Liver (tissue), 9 donors: Measurements from ENCODE around the gene LMF1. TPM values are rescaled to one million over a fixed set of nuclear protein-coding genes. Genes with fewer than 3 reads are reported as not detected.

Experiments
- DNase-seq: peaks from one replicate; pipeline ENCODE4 v3.0.0-alpha.2; 2017; ENCODE audit warnings: low spot score
- H3K27ac ChIP-seq, 2 donors: one replicate each; pipeline ENCODE4 v1.7.0; 2013; ENCODE audit warnings: inconsistent platforms in 2 of 2, low read length in 2 of 2, control low read depth in 1 of 2, low read depth in 1 of 2, mild to moderate bottlenecking in 1 of 2
- H3K27me3 ChIP-seq, 4 donors: one replicate each; pipeline versions ENCODE4 v1.6.1 to v1.7.0; 2013; ENCODE audit warnings: low read length in 3 of 4, inconsistent platforms in 1 of 4, mild to moderate bottlenecking in 1 of 4, moderate library complexity in 1 of 4; ENCODE audit not compliant: control insufficient read depth in 4 of 4, insufficient read depth in 4 of 4
- H3K36me3 ChIP-seq, 4 donors: one replicate each; pipeline versions ENCODE4 v1.6.1 to v1.7.0; 2013; ENCODE audit warnings: low read length in 3 of 4, mild to moderate bottlenecking in 3 of 4, low read depth in 1 of 4, moderate library complexity in 1 of 4; ENCODE audit not compliant: control insufficient read depth in 4 of 4, insufficient read depth in 3 of 4
- H3K4me1 ChIP-seq, 4 donors: one replicate each; pipeline versions ENCODE4 v1.6.1 to v1.7.0; 2013; ENCODE audit warnings: low read length in 3 of 4, mild to moderate bottlenecking in 3 of 4, moderate library complexity in 1 of 4; ENCODE audit not compliant: control insufficient read depth in 4 of 4, insufficient read depth in 4 of 4
- H3K4me3 ChIP-seq, 3 donors: one replicate each; pipeline versions ENCODE4 v1.6.1 to v1.7.0; 2013; ENCODE audit warnings: low read length in 3 of 3, control low read depth in 1 of 3, low read depth in 1 of 3, mild to moderate bottlenecking in 1 of 3
- H3K9ac ChIP-seq, 2 donors: one replicate each; pipeline ENCODE4 v1.7.0; 2013; ENCODE audit warnings: low read length in 2 of 2, mild to moderate bottlenecking in 2 of 2, moderate library complexity in 2 of 2, control low read depth in 1 of 2, low read depth in 1 of 2
- H3K9me3 ChIP-seq, 4 donors: one replicate each; pipeline versions ENCODE4 v1.6.1 to v1.7.0; 2013; ENCODE audit warnings: low read length in 3 of 4; ENCODE audit not compliant: control insufficient read depth in 4 of 4
- EGR1 ChIP-seq, 2 donors: IDR thresholded peaks; 2 replicates each; pipeline ENCODE4 v1.6.1; 2016 to 2018; ENCODE audit warnings: antibody characterized with exemption in 2 of 2, low read depth in 2 of 2
- FOXA1 ChIP-seq: IDR thresholded peaks from 2 replicates; pipeline ENCODE4 v1.6.1; 2016; ENCODE audit warnings: antibody characterized with exemption
- FOXA2 ChIP-seq: IDR thresholded peaks from 2 replicates; pipeline ENCODE4 v1.6.1; 2016; ENCODE audit warnings: antibody characterized with exemption
- GABPA ChIP-seq, 2 donors: IDR thresholded peaks in 1 of 2; conservative IDR thresholded peaks in 1 of 2; 2 replicates each; pipeline ENCODE4 v1.6.1; 2016; ENCODE audit warnings: antibody characterized with exemption in 2 of 2, mild to moderate bottlenecking in 1 of 2, moderate library complexity in 1 of 2
- HNF4A ChIP-seq, 2 donors: conservative IDR thresholded peaks; 2 replicates each; pipeline ENCODE4 v1.6.1; 2016; ENCODE audit warnings: antibody characterized with exemption in 2 of 2, mild to moderate bottlenecking in 2 of 2
- HNF4G ChIP-seq: IDR thresholded peaks from 2 replicates; pipeline ENCODE4 v1.6.1; 2016; ENCODE audit warnings: antibody characterized with exemption
- JUND ChIP-seq, 2 donors: IDR thresholded peaks; 2 replicates each; pipeline ENCODE4 v1.6.1; 2016; ENCODE audit warnings: antibody characterized with exemption in 2 of 2
- MAX ChIP-seq: IDR thresholded peaks from 2 replicates; pipeline ENCODE4 v1.6.1; 2016; ENCODE audit warnings: antibody characterized with exemption
- NR2F2 ChIP-seq: IDR thresholded peaks from 2 replicates; pipeline ENCODE4 v1.6.1; 2016; ENCODE audit warnings: antibody characterized with exemption
- RAD21 ChIP-seq, 2 donors: IDR thresholded peaks; 2 replicates each; pipeline ENCODE4 v1.6.1; 2016; ENCODE audit warnings: antibody characterized with exemption in 2 of 2, mild to moderate bottlenecking in 2 of 2
- SP1 ChIP-seq: IDR thresholded peaks from 2 replicates; pipeline ENCODE4 v1.6.1; 2018; ENCODE audit warnings: antibody characterized with exemption, mild to moderate bottlenecking
- TAF1 ChIP-seq: conservative IDR thresholded peaks from 2 replicates; pipeline ENCODE4 v1.6.1; 2016; ENCODE audit warnings: antibody characterized with exemption, mild to moderate bottlenecking
- YY1 ChIP-seq: IDR thresholded peaks from 2 replicates; pipeline ENCODE4 v1.6.1; 2016; ENCODE audit warnings: antibody characterized with exemption, mild to moderate bottlenecking
- ZBTB33 ChIP-seq: IDR thresholded peaks from 2 replicates; pipeline ENCODE4 v1.6.1; 2016; ENCODE audit warnings: antibody characterized with exemption
- WGBS: extraction: QIAGEN DNeasy Blood & Tissue Kit; methylation state at CpG from one replicate; pipeline ENCODE4 v1.1.7; 2013; 5-methylcytosine and 5-hydroxymethylcytosine counted together
- polyA plus RNA-seq, 2 donors: library from polyadenylated mRNA; stranded (reverse) in 1 of 2; unstranded in 1 of 2; fragments of 200-250 nt in 1 of 2; fragments of >200 nt in 1 of 2; fragmentation: Nextera tagmentation in 1 of 2; extraction: Ambion mirVana in 1 of 2; gene quantifications; one replicate each; pipeline versions ENCODE4 v1.2.1 to v1.2.3, GENCODE V29; 2013 to 2015
- total RNA-seq, 2 donors: library from RNA; depleted of rRNA; stranded (reverse); fragments of >200 nt; gene quantifications; one replicate each; pipeline ENCODE4 v1.2.3, GENCODE V29; 2014
- TF ChIP-seq, protein P1 (sequence below): IDR thresholded peaks from 2 replicates; pipeline ENCODE4 v1.6.1; 2016; ENCODE audit warnings: antibody characterized with exemption, mild to moderate bottlenecking
- TF ChIP-seq, protein P2 (sequence below): IDR thresholded peaks from 2 replicates; pipeline ENCODE4 v1.6.1; 2016; ENCODE audit warnings: antibody characterized with exemption
- TF ChIP-seq, protein P3 (sequence below): fragments of 150-350 bp; IDR thresholded peaks from 2 replicates; pipeline ENCODE4 v1.5.1; 2017; ENCODE audit warnings: improper control_type of control experiment, low read depth, low read length; ENCODE audit not compliant: missing input control
- donor health status: healthy.
- donor health status: healthy.
- donor health status: healthy.
- donor health status: healthy.
- donor health status: healthy.

Gene LMF1
- total and polyA plus RNA-seq, 4 donors, result 8.8 to 24.3 (median 12.6) TPM

DNA sequence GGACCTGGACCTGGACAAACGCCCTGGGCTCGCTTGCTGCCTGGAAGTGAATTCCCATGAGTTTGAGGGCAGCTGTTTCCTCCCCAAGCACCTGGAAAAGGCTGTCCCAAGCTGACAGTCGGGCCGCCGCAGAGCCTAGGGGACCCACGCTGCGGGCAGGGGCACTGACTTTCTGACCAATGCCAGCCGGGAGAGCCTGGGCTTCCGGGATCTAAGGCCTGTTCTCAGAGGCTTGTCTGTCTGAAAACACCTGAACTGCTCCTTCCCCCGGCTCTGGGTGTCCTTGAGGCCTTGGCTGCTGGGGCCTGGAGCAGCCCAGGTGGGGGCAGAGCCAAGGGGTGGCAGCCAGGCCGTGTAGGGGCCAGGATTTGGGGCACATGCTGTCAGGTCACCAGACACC lies 72.6 kb downstream of the LMF1 start (continued):
- TF ChIP-seq YY1, result no peak

DNA sequence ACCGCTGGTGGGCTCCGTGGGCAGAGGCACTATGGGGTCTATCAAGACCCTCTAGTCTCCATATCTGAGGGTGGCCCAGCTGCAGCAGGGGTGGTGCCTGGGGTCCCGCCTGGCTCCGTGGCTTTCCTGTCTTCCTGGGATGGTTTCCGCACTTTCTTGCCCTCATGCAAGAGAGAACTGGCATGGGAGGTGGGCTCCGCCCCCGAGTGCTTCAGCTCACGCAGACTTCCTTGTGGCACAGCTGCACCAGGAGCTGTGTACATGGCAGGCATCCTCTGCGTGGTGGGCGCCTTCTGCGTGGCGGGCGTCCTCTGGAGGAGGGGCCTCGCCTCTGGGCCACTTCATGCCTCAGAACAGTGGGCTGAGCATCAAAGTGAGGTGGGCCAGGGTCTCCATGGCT lies 73.1 kb downstream of the LMF1 start:
- no peak for DNase-seq
- Histone ChIP-seq H3K9ac (no peak overlapping the region), H3K4me3 (no peak overlapping the region), H3K27ac (no peak overlapping the region), H3K27me3 (no peaks in the 10 kb centered on the region), H3K9me3 (no peaks in the 10 kb centered on the region), H3K4me1 (no peaks in the 10 kb centered on the region), H3K36me3 (no peaks in the 10 kb centered on the region)
- 90% methylated on average over 14 of the region's 14 CpGs for WGBS
- TF ChIP-seq TAF1 (no peak), EGR1 (IDR thresholded peaks at IDR 0.05; ENCODE audit: low read depth in 2 of 2) (no peak), MAX (no peak), ZBTB33 (no peak), RAD21 (IDR thresholded peaks at IDR 0.05) (no peak), JUND (IDR thresholded peaks at IDR 0.05) (no peak), GABPA (IDR thresholded peaks at IDR 0.05 in 1 of 2, conservative IDR thresholded peaks at IDR 0.05 in 1 of 2) (no peak), HNF4A (conservative IDR thresholded peaks at IDR 0.05) (no peak)
- TF ChIP-seq, protein P1, sequence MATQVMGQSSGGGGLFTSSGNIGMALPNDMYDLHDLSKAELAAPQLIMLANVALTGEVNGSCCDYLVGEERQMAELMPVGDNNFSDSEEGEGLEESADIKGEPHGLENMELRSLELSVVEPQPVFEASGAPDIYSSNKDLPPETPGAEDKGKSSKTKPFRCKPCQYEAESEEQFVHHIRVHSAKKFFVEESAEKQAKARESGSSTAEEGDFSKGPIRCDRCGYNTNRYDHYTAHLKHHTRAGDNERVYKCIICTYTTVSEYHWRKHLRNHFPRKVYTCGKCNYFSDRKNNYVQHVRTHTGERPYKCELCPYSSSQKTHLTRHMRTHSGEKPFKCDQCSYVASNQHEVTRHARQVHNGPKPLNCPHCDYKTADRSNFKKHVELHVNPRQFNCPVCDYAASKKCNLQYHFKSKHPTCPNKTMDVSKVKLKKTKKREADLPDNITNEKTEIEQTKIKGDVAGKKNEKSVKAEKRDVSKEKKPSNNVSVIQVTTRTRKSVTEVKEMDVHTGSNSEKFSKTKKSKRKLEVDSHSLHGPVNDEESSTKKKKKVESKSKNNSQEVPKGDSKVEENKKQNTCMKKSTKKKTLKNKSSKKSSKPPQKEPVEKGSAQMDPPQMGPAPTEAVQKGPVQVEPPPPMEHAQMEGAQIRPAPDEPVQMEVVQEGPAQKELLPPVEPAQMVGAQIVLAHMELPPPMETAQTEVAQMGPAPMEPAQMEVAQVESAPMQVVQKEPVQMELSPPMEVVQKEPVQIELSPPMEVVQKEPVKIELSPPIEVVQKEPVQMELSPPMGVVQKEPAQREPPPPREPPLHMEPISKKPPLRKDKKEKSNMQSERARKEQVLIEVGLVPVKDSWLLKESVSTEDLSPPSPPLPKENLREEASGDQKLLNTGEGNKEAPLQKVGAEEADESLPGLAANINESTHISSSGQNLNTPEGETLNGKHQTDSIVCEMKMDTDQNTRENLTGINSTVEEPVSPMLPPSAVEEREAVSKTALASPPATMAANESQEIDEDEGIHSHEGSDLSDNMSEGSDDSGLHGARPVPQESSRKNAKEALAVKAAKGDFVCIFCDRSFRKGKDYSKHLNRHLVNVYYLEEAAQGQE, result no peak

GRCh38 chr16:897200-897543 lies 73.6 kb downstream of the LMF1 start:
- Histone ChIP-seq H3K4me1 (no peaks in the 10 kb centered on the region), H3K4me3 (no peak overlapping the region), H3K27me3 (no peaks in the 10 kb centered on the region), H3K9me3 (no peaks in the 10 kb centered on the region), H3K9ac (no peak overlapping the region), H3K27ac (no peak overlapping the region), H3K36me3 (peaks cover 0 to under 1% (median 0%) of the 10 kb centered on the region in 4 donors)
- WGBS, result 92% methylated on average over 18 of the region's 18 CpGs
- DNase-seq, result no peak
- TF ChIP-seq FOXA2 (no peak), SP1 (no peak), EGR1 (IDR thresholded peaks at IDR 0.05; ENCODE audit: low read depth in 2 of 2) (no peak), JUND (IDR thresholded peaks at IDR 0.05) (no peak), HNF4A (conservative IDR thresholded peaks at IDR 0.05) (no peak), MAX (no peak), GABPA (IDR thresholded peaks at IDR 0.05 in 1 of 2, conservative IDR thresholded peaks at IDR 0.05 in 1 of 2) (no peak), NR2F2 (no peak), TAF1 (no peak), RAD21 (IDR thresholded peaks at IDR 0.05) (no peak), ZBTB33 (no peak), FOXA1 (no peak), HNF4G (no peak)
- TF ChIP-seq, protein P2, sequence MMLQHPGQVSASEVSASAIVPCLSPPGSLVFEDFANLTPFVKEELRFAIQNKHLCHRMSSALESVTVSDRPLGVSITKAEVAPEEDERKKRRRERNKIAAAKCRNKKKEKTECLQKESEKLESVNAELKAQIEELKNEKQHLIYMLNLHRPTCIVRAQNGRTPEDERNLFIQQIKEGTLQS, result no peak
- TF ChIP-seq, protein P3, sequence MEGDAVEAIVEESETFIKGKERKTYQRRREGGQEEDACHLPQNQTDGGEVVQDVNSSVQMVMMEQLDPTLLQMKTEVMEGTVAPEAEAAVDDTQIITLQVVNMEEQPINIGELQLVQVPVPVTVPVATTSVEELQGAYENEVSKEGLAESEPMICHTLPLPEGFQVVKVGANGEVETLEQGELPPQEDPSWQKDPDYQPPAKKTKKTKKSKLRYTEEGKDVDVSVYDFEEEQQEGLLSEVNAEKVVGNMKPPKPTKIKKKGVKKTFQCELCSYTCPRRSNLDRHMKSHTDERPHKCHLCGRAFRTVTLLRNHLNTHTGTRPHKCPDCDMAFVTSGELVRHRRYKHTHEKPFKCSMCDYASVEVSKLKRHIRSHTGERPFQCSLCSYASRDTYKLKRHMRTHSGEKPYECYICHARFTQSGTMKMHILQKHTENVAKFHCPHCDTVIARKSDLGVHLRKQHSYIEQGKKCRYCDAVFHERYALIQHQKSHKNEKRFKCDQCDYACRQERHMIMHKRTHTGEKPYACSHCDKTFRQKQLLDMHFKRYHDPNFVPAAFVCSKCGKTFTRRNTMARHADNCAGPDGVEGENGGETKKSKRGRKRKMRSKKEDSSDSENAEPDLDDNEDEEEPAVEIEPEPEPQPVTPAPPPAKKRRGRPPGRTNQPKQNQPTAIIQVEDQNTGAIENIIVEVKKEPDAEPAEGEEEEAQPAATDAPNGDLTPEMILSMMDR, result no peak
